Measurements from ENCODE around the gene CNTNAP5.

DNA sequence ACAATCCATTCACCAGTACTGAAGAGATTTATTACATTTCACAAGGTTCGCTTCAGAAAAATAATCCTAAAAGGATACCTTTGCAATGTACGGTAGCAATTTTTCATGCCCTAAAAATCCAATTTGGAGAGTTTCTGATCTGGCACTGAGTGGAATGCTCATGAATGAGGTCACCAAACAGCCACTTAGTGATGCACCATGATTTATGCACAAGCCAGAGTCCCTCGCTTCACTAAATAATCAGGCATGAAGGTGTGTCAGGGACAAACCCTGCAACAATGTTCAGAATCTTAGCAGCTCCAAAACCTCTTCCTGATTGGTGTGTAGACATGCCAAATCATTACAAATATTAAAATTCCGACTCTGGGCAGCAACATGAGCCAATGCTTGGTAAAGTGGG is 221.1 kb downstream of the CNTNAP5 start:
- no peak for TF ChIP-seq ZNF274 (IDR thresholded peaks at IDR 0.05; ENCODE audit: low read depth, low read length)
- TF ChIP-seq YY1 (IDR thresholded peaks at IDR 0.05; ENCODE audit: insufficient read depth, insufficient read length) = no peak
